ENCODE results near the gene SRSF7.

GRCh38 chr2:38745267-38745666, 5.9 kb downstream of the SRSF7 start:
- TF ChIP-seq CTCF (IDR thresholded peaks at IDR 0.05) (no peak), POLR2A (IDR thresholded peaks at IDR 0.05) (no peak), POLR2AphosphoS5 (IDR thresholded peaks at IDR 0.05) (no peak), EP300 (IDR thresholded peaks at IDR 0.05) (no peak)
